H9 (cell line): Measurements from ENCODE around the gene PLCD3. TPM values are rescaled to one million over a fixed set of nuclear protein-coding genes. Genes with fewer than 3 reads are reported as not detected.

Experiments used
- DNase-seq: peaks from one replicate; pipeline ENCODE4 v3.0.0-alpha.2; 2017
- H2AFZ ChIP-seq: one replicate; pipeline ENCODE4 v1.6.1; 2013; ENCODE audit warnings: mild to moderate bottlenecking, low read length, control low read depth, moderate library complexity
- H2AK5ac ChIP-seq: 2 replicates; pipeline ENCODE4 v1.6.1; 2013; ENCODE audit warnings: low read length, control low read depth, mixed read lengths; ENCODE audit not compliant: insufficient read length
- H2BK120ac ChIP-seq: one replicate; pipeline ENCODE4 v1.6.1; 2013; ENCODE audit warnings: low read depth, mild to moderate bottlenecking, low read length, control low read depth, inconsistent platforms; ENCODE audit not compliant: poor library complexity, severe bottlenecking
- H2BK12ac ChIP-seq: 2 replicates; pipeline ENCODE4 v1.6.1; 2013; ENCODE audit warnings: low read length, control low read depth, mixed read lengths, low read depth; ENCODE audit not compliant: insufficient read length
- H2BK15ac ChIP-seq: 2 replicates; pipeline ENCODE4 v1.6.1; 2013; ENCODE audit warnings: low read depth, low read length, control low read depth
- H2BK20ac ChIP-seq: one replicate; pipeline ENCODE4 v1.6.1; 2013; ENCODE audit warnings: low read depth, mild to moderate bottlenecking, low read length, control low read depth, inconsistent platforms; ENCODE audit not compliant: poor library complexity, severe bottlenecking
- H2BK5ac ChIP-seq: 2 replicates; pipeline ENCODE4 v1.6.1; 2013; ENCODE audit warnings: low read length, control low read depth, mixed read lengths; ENCODE audit not compliant: insufficient read length
- H3K14ac ChIP-seq: 2 replicates; pipeline ENCODE4 v1.6.1; 2013; ENCODE audit warnings: low read length, control low read depth; ENCODE audit not compliant: insufficient read depth
- H3K18ac ChIP-seq: 2 replicates; pipeline ENCODE4 v1.6.1; 2013; ENCODE audit warnings: low read depth, mild to moderate bottlenecking, mixed read lengths, low read length, control low read depth; ENCODE audit not compliant: insufficient read length
- H3K23ac ChIP-seq: 2 replicates; pipeline ENCODE4 v1.6.1; 2013; ENCODE audit warnings: low read length, control low read depth, mixed read lengths, low read depth; ENCODE audit not compliant: insufficient read length
- H3K23me2 ChIP-seq: 2 replicates; pipeline ENCODE4 v1.6.1; 2013; ENCODE audit warnings: low read depth, mild to moderate bottlenecking, mixed read lengths, low read length, control low read depth; ENCODE audit not compliant: insufficient read length, poor library complexity, severe bottlenecking
- H3K27ac ChIP-seq: 2 replicates; pipeline ENCODE4 v1.5.1; 2013; ENCODE audit warnings: low read length, control low read depth, mixed read lengths, low read depth; ENCODE audit not compliant: insufficient read length
- H3K27me3 ChIP-seq: 2 replicates; pipeline ENCODE4 v1.6.1; 2013; ENCODE audit warnings: low read length, control low read depth, inconsistent platforms; ENCODE audit not compliant: insufficient read depth
- H3K4ac ChIP-seq: 2 replicates; pipeline ENCODE4 v1.6.1; 2013; ENCODE audit warnings: low read depth, mild to moderate bottlenecking, control low read depth, inconsistent platforms, low read length, moderate library complexity
- H3K4me1 ChIP-seq: 2 replicates; pipeline ENCODE4 v1.6.1; 2013; ENCODE audit warnings: low read length, control low read depth, inconsistent platforms; ENCODE audit not compliant: insufficient read depth
- H3K4me2 ChIP-seq: 2 replicates; pipeline ENCODE4 v1.6.1; 2013; ENCODE audit warnings: low read length, control low read depth, mixed read lengths; ENCODE audit not compliant: insufficient read length, insufficient read depth
- H3K56ac ChIP-seq: 2 replicates; pipeline ENCODE4 v1.6.1; 2013; ENCODE audit warnings: low read depth, mild to moderate bottlenecking, mixed read lengths, low read length, control low read depth; ENCODE audit not compliant: insufficient read length
- H3K79me1 ChIP-seq: 2 replicates; pipeline ENCODE4 v1.6.1; 2013; ENCODE audit warnings: low read depth, mild to moderate bottlenecking, moderate library complexity, low read length, control low read depth, inconsistent platforms; ENCODE audit not compliant: insufficient read depth, poor library complexity, severe bottlenecking
- H3K79me2 ChIP-seq: 2 replicates; pipeline ENCODE4 v1.6.1; 2013; ENCODE audit warnings: low read length, control low read depth, inconsistent platforms; ENCODE audit not compliant: insufficient read depth
- H3K9ac ChIP-seq: 2 replicates; pipeline ENCODE4 v1.6.1; 2013; ENCODE audit warnings: low read length, control low read depth, mixed read lengths; ENCODE audit not compliant: insufficient read length; ENCODE audit errors: extremely low read depth
- H3K9me3 ChIP-seq: one replicate; pipeline ENCODE4 v1.6.1; 2013; ENCODE audit warnings: low read depth, low read length, inconsistent platforms; ENCODE audit not compliant: control insufficient read depth
- H3T11ph ChIP-seq: one replicate; pipeline ENCODE4 v1.6.1; 2013; ENCODE audit warnings: mild to moderate bottlenecking, low read length, control low read depth, inconsistent platforms
- H4K20me1 ChIP-seq: one replicate; pipeline ENCODE4 v1.6.1; 2013; ENCODE audit not compliant: control insufficient read depth, insufficient read length, insufficient read depth
- H4K5ac ChIP-seq: 2 replicates; pipeline ENCODE4 v1.6.1; 2013; ENCODE audit warnings: low read depth, mild to moderate bottlenecking, mixed read lengths, low read length, control low read depth; ENCODE audit not compliant: insufficient read length
- H4K8ac ChIP-seq: replicated peaks from 2 replicates; pipeline ENCODE4 v1.6.1; 2013; ENCODE audit warnings: low read length, control low read depth, mixed read lengths, low read depth; ENCODE audit not compliant: insufficient read length
- H4K91ac ChIP-seq: 2 replicates; pipeline ENCODE4 v1.6.1; 2013; ENCODE audit warnings: low read depth, mild to moderate bottlenecking, moderate library complexity, mixed read lengths, low read length, control low read depth; ENCODE audit not compliant: insufficient read length
- H3K27ac Mint-ChIP-seq, 3 experiments: 2 replicates in 2 of 3; 3 replicates in 1 of 3; pipeline ENCODE4 v1.8.0; 2020 to 2021; ENCODE audit warnings: mixed read lengths in 3 of 3, mild to moderate bottlenecking in 1 of 3, moderate library complexity in 1 of 3
- H3K27me3 Mint-ChIP-seq: 2 replicates; pipeline ENCODE4 v1.8.0; 2021; ENCODE audit warnings: low read depth, mild to moderate bottlenecking, moderate library complexity, mixed read lengths
- H3K36me3 Mint-ChIP-seq, 3 experiments: 2 replicates in 2 of 3; 3 replicates in 1 of 3; pipeline ENCODE4 v1.8.0; 2020 to 2021; ENCODE audit warnings: low read depth in 3 of 3, mixed read lengths in 3 of 3; ENCODE audit not compliant: insufficient read depth in 1 of 3
- H3K4me1 Mint-ChIP-seq, 2 experiments: 2 replicates each; pipeline ENCODE4 v1.8.0; 2020; ENCODE audit warnings: mixed read lengths in 2 of 2
- H3K4me3 Mint-ChIP-seq, 2 experiments: 2 replicates in 1 of 2; 3 replicates in 1 of 2; pipeline ENCODE4 v1.8.0; 2020 to 2021; ENCODE audit warnings: mild to moderate bottlenecking in 2 of 2, mixed read lengths in 2 of 2, moderate library complexity in 1 of 2
- H3K9me3 Mint-ChIP-seq, 2 experiments: 2 replicates in 1 of 2; 3 replicates in 1 of 2; pipeline ENCODE4 v1.8.0; 2020; ENCODE audit warnings: mild to moderate bottlenecking in 2 of 2, mixed read lengths in 2 of 2, moderate library complexity in 1 of 2
- WGBS: extraction: QIAGEN DNeasy Blood & Tissue Kit; methylation state at CpG from one replicate; pipeline ENCODE4 v1.1.7; 2013; ENCODE audit warnings: missing lambda C conversion rate, low lambda C conversion rate, mixed read lengths; ENCODE audit not compliant: insufficient read length; ENCODE audit errors: extremely low coverage; 5-methylcytosine and 5-hydroxymethylcytosine counted together
- total RNA-seq: library from RNA; stranded (reverse); gene quantifications from 2 replicates; pipeline ENCODE4 v1.2.1, GENCODE V29; 2021
- TF ChIP-seq, protein P1 (sequence below): fragments of 200-600 bp; sonication (generic); conservative IDR thresholded peaks from 3 replicates; pipeline ENCODE4 v1.8.0; 2021; ENCODE audit warnings: antibody characterized with exemption, mild to moderate bottlenecking

The PLCD3 gene
- total RNA-seq, 1 experiment from 2014 or later, result 41.6 TPM

DNA sequence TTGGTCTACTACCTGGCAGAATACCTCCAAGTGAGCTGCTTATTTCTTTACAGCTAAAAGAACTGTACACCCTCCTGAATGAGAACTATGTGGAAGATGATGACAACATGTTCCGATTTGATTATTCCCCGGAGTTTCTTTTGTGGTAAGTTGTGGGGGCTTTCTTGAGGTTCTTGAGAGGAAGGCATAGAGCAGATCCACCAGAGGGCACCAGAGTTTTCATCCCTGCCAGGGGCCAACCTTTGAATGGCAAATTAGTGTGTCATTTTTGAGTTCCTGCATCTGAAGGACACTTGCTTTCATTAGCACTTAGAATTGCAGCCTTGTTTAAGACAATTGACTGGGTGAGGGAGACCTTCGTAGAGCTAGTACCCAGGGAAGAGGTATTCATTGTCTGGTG lies 36.2 kb downstream of the PLCD3 start:
- H3K23ac ChIP-seq, result no peak overlapping the region
- H4K20me1 ChIP-seq, result no peaks in the 10 kb centered on the region
- H3K79me1 ChIP-seq, result no peaks in the 10 kb centered on the region
- Mint-ChIP-seq H3K27me3 (no peaks in the 10 kb centered on the region), H3K27ac (no peak overlapping the region; a peak in 1 of 7 replicates), H3K36me3 (peaks cover 62 to 89% (median 75%) of the 10 kb centered on the region in 3 experiments), H3K4me1 (peaks cover 1 to 8% of the 10 kb centered on the region in 2 experiments), H3K9me3 (no peaks in the 10 kb centered on the region), H3K4me3 (no peak overlapping the region)
- no peak overlapping the region for H3K4ac ChIP-seq
- H2AK5ac ChIP-seq, result no peak overlapping the region
- no peaks in the 10 kb centered on the region for H3K23me2 ChIP-seq
- TF ChIP-seq, protein P1, sequence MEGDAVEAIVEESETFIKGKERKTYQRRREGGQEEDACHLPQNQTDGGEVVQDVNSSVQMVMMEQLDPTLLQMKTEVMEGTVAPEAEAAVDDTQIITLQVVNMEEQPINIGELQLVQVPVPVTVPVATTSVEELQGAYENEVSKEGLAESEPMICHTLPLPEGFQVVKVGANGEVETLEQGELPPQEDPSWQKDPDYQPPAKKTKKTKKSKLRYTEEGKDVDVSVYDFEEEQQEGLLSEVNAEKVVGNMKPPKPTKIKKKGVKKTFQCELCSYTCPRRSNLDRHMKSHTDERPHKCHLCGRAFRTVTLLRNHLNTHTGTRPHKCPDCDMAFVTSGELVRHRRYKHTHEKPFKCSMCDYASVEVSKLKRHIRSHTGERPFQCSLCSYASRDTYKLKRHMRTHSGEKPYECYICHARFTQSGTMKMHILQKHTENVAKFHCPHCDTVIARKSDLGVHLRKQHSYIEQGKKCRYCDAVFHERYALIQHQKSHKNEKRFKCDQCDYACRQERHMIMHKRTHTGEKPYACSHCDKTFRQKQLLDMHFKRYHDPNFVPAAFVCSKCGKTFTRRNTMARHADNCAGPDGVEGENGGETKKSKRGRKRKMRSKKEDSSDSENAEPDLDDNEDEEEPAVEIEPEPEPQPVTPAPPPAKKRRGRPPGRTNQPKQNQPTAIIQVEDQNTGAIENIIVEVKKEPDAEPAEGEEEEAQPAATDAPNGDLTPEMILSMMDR, result peak; percentile 66
- no peak overlapping the region for H3K14ac ChIP-seq
- H3K9ac ChIP-seq, result no peak overlapping the region
- H3T11ph ChIP-seq, result no peak overlapping the region
- DNase-seq, result peak; percentile 42
- no peaks in the 10 kb centered on the region for H3K4me1 ChIP-seq
- H4K91ac ChIP-seq, result no peak overlapping the region
- no peak overlapping the region for H3K4me2 ChIP-seq
- H3K79me2 ChIP-seq, result no peaks in the 10 kb centered on the region; the same call in 1 of the 2 replicates
- no peak overlapping the region for H4K8ac ChIP-seq
- no peaks in the 10 kb centered on the region for H3K27me3 ChIP-seq
- H2BK120ac ChIP-seq, result no peak overlapping the region
- no CpG with 5 or more reads among the region's 3 CpGs for WGBS
- H2BK5ac ChIP-seq, result no peak overlapping the region
- H2BK12ac ChIP-seq, result no peak overlapping the region
- no peaks in the 10 kb centered on the region for H3K9me3 ChIP-seq
- no peak overlapping the region for H2BK20ac ChIP-seq
- no peak overlapping the region for H2BK15ac ChIP-seq
- H4K5ac ChIP-seq, result no peak overlapping the region
- H3K18ac ChIP-seq, result no peak overlapping the region
- H3K56ac ChIP-seq, result no peak overlapping the region
- H3K27ac ChIP-seq, result no peak overlapping the region
- no peak overlapping the region for H2AFZ ChIP-seq
